ENCODE results near the gene RERE.

- TF ChIP-seq, protein P1, sequence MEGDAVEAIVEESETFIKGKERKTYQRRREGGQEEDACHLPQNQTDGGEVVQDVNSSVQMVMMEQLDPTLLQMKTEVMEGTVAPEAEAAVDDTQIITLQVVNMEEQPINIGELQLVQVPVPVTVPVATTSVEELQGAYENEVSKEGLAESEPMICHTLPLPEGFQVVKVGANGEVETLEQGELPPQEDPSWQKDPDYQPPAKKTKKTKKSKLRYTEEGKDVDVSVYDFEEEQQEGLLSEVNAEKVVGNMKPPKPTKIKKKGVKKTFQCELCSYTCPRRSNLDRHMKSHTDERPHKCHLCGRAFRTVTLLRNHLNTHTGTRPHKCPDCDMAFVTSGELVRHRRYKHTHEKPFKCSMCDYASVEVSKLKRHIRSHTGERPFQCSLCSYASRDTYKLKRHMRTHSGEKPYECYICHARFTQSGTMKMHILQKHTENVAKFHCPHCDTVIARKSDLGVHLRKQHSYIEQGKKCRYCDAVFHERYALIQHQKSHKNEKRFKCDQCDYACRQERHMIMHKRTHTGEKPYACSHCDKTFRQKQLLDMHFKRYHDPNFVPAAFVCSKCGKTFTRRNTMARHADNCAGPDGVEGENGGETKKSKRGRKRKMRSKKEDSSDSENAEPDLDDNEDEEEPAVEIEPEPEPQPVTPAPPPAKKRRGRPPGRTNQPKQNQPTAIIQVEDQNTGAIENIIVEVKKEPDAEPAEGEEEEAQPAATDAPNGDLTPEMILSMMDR (IDR thresholded peaks at IDR 0.05) = no peak
- TF ChIP-seq TCF7L2 (IDR thresholded peaks at IDR 0.05; ENCODE audit: low read depth, low read length) = no peak
Measured at GRCh38 chr1:8815582-8816151, 1.8 kb downstream of the RERE start.

All from Panc1 (cell line).